Astrocyte of the spinal cord (primary cell): ENCODE results near the gene HIVEP3.

ENCODE experiments used
- DNase-seq: peaks from one replicate; pipeline ENCODE4 v3.0.0; 2011; ENCODE audit warnings: low read depth, low spot score
- H3K4me3 ChIP-seq: 2 replicates; pipeline ENCODE4 v1.5.1; 2011; ENCODE audit warnings: low read depth, mild to moderate bottlenecking, low read length, moderate library complexity
- in situ Hi-C: cut with HindIII; loops from 2 replicates; pipeline ENCODE4 v1.10.0; 2017; ENCODE audit warnings: low sequenced_read_pairs
- TF ChIP-seq, protein P1 (sequence below): IDR thresholded peaks from 2 replicates; pipeline ENCODE4 v1.5.1; 2012; ENCODE audit warnings: low read depth, mild to moderate bottlenecking, low read length, inconsistent platforms

Gene HIVEP3

DNA sequence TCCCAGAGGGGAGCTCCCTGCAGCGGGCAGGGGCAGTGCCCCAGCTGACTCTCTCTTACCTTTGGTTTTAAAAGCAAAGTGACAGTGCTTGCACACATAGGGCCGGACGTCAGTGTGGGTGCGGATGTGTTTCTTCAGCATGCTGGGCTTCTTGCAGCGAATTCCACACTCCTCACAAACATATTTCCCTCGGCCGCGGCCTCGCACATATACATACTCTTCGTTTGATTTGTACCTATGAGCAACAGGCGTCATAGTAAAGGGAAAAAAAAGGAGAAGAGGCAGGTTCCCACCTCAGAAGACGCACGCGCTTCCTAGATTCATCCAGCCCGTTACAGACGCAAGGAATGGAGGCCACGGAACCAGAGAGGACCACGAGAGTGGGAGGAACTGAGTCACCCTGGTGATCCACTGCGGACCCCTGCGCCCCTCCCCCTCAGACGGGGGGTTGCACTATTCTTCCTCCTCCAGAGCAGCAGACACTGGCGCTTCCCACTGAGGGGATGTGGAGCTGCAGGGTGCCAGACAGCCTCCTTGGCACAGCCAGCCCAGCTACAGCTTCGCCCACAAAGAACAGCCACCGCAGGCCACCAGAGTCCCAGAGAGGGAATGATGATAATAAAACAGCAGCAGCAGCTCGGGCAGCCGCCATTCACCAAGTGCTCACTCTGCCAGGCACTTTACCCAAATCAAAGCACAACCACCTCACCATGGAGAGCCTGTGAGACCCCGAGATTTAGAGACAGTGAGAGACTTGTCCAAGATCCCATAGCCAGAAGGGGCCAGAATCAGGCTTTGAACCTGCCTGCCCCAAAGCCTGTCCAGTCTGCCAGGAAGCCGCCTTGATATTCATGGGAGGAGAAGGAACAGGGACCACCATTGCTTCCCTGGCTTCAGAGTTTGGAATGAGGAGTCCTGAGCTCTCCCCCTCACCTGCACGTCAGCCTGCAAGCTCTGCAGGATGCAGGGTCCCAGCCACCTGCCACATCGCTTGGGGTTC is 393.7 kb downstream of the HIVEP3 start:
- TF ChIP-seq, protein P1, sequence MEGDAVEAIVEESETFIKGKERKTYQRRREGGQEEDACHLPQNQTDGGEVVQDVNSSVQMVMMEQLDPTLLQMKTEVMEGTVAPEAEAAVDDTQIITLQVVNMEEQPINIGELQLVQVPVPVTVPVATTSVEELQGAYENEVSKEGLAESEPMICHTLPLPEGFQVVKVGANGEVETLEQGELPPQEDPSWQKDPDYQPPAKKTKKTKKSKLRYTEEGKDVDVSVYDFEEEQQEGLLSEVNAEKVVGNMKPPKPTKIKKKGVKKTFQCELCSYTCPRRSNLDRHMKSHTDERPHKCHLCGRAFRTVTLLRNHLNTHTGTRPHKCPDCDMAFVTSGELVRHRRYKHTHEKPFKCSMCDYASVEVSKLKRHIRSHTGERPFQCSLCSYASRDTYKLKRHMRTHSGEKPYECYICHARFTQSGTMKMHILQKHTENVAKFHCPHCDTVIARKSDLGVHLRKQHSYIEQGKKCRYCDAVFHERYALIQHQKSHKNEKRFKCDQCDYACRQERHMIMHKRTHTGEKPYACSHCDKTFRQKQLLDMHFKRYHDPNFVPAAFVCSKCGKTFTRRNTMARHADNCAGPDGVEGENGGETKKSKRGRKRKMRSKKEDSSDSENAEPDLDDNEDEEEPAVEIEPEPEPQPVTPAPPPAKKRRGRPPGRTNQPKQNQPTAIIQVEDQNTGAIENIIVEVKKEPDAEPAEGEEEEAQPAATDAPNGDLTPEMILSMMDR, result no peak
- no peak for DNase-seq
- in situ Hi-C loops, result no loop called here
- H3K4me3 ChIP-seq, result no peak overlapping the region

DNA sequence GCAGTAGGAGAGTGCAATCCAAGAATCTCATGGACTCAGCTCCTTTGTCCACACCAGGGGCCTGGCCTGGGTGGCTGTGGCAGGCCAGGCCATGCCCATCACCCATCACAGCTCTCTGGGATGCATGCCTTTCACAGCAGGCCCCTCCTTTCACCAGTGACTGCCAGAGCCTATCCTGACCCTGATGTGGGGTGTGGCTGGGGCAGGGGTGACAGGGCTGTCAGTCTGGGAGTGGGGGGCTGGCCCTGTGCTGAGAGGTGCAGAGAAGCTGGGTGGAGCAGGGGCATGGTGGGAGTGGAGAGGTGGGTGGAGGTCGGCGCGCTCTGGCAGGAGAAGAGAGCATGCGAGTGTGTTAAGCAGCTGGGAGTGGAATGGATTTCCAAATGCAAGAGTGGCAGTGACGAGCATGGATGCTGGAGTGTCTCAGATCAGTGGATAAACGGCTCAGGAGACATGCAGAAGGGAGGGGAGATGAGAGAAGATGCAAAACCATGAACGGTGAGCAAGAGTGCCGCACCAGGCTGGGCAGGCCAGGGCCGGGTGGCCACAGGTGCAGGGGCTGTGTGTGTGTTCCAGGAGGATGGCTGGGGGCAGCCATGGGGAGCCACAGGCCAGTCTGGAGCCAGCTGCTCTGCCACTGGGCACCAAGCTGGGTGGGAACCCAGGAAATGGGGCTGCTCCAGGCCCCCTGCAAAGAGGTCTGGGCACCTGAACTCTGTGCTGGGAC is 394.6 kb downstream of the HIVEP3 start:
- H3K4me3 ChIP-seq, result no peak overlapping the region
- in situ Hi-C loops, result no loop called here
- TF ChIP-seq, protein P1, result no peak
- DNase-seq, result no peak

DNA sequence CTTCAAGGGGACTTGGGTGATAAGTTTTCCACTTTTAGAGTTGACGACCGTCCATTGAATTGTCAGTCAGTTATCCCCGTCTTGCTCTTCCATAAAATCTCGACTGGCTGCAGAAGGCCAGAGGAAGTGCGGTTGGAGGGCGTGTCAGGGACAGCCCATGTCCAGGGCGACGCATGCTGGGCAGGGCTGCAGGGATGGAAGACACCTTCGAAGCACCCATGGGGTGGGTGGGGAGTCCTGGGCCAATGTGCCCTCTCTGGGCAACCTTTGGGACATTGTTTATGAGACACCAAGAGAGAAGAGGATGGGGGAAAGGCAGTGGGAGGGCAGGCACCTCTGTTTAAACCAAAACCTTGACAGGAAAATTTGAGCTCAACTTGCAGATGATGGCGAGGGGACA is 395.7 kb downstream of the HIVEP3 start:
- DNase-seq, result no peak
- TF ChIP-seq, protein P1, result no peak
- no peak overlapping the region for H3K4me3 ChIP-seq
- in situ Hi-C loops, result no loop called here

- TF ChIP-seq, protein P1, result no peak
- in situ Hi-C loops, result no loop called here
Observed at GRCh38 chr1:41521766-41522165, 397.0 kb downstream of the HIVEP3 start.

DNA sequence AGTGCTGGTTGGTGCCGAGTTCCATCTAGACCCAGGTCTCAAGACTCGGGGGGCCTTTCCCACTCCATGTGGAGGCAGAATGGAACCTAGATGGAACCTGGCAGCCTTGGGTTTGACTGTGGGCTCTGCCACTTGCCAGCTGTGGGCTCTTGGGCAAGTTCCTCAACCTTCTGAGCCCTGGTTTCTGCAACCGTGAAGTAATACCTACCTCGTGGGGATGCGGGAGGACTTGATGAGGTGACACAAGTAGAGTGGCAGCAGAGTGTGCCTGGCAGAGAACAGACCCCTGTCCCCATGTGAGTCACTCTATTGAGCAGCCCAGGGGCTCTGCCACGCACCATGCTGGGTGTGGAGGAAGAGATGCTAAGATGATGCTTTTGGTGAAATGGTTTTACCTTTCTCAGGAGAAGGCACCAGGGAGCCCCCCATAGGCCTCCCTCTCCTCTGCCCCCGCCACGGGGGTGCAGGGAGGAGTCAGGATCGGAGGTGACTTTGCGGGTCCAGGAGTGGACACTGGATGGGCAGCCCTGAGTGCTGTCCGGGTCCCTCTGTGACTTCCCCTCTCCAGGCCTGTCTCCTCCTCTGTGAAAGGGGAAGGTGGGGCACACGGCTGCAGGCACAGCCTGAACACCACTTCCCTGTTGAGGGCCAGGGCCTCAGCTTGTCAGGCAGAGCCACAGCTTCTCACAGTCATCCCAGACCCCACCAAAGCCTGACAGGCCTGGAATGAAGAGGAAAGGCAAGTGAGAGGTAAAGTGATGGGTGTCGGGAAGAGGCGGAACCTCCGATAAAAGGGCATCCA is 397.6 kb downstream of the HIVEP3 start:
- in situ Hi-C loops, result no loop called here
- no peak overlapping the region for H3K4me3 ChIP-seq
- no peak for DNase-seq
- TF ChIP-seq, protein P1, result no peak

More at GRCh38 chr1:41521766-41522165, 397.0 kb downstream of the HIVEP3 start:
- H3K4me3 ChIP-seq, result no peak overlapping the region
- DNase-seq, result no peak

- no peak for DNase-seq
- H3K4me3 ChIP-seq, result no peak overlapping the region
- TF ChIP-seq, protein P1, result no peak
- in situ Hi-C loops, result no loop called here
Observed at GRCh38 chr1:41519667-41520066, 399.1 kb downstream of the HIVEP3 start.
